ENCODE measurements around the gene LYVE1.

DNA sequence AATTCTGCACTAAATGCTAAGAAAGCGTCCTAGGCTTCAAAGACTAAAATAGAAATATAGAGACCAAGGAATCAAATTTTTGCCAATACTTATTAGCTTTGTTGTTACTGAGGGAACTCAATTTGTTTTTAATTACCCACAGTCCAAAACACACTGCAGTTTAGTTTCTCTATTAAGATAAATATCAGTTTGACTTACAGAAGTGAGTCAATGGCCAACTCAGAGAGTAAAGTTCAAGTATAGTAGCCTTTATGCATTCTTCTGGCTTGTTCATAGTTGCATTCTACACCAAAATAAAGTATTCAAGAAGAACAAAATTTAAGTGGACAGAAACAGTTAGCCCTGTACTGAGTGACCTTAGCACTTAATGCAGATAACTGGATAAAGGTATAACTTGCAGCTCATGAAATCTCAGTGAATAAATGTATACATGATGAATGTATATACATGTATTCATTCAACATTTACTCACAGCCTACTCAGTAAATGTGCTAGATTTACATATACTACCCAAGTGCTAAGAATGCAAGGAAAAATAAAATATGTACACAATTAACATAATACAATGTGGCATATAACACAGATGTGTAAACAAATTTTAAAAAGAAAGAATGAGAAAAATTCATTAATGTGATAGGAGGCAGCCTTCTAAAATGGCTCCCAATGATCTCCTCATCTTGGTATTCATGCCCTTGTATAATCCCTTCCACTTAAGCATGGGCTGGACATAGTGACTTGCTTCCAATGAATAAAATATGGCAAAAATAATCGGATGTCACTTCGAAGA is 17.8 kb downstream of the LYVE1 start:
- TF ChIP-seq, protein P1, sequence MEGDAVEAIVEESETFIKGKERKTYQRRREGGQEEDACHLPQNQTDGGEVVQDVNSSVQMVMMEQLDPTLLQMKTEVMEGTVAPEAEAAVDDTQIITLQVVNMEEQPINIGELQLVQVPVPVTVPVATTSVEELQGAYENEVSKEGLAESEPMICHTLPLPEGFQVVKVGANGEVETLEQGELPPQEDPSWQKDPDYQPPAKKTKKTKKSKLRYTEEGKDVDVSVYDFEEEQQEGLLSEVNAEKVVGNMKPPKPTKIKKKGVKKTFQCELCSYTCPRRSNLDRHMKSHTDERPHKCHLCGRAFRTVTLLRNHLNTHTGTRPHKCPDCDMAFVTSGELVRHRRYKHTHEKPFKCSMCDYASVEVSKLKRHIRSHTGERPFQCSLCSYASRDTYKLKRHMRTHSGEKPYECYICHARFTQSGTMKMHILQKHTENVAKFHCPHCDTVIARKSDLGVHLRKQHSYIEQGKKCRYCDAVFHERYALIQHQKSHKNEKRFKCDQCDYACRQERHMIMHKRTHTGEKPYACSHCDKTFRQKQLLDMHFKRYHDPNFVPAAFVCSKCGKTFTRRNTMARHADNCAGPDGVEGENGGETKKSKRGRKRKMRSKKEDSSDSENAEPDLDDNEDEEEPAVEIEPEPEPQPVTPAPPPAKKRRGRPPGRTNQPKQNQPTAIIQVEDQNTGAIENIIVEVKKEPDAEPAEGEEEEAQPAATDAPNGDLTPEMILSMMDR (IDR thresholded peaks at IDR 0.05), result no peak
- TF ChIP-seq POLR2A (IDR thresholded peaks at IDR 0.05), result no peak

All from adrenal gland (tissue), 5 donors.